OCI-LY3 (cell line): Measurements from ENCODE around the gene APAF1.

Experiments used
- EZH2phosphoT487 ChIP-seq: fragments of 200-600 bp; shearing (Covaris generic); IDR thresholded peaks from 2 replicates; pipeline ENCODE4 v1.6.1; 2018; ENCODE audit warnings: antibody characterized with exemption, mixed run types, low read depth
- TF ChIP-seq, protein P1 (sequence below): fragments of 200-600, 300-600 bp; sonication (generic); IDR thresholded peaks from 2 replicates; pipeline ENCODE4 v1.5.1; 2014; ENCODE audit warnings: antibody characterized with exemption, low read length, low read depth

DNA sequence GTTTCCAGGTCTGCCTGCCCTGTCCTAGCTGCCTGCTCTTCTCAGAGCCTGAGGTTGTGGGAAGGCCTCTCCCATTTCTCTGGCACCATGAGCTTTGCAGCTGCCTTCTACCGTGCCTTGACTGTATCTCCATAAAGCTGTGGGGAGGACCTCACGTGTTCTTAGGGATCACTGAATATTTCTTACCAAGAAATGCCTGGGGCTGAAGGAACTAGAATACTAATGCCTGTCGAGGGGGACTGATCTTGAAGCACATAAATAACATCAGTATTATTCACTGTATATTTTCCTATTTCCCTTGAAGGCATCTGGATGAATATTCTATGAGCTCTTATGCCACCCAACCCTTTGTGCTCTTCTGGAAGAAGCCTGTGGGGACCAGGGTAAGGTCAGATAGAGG is 103.4 kb downstream of the APAF1 start:
- TF ChIP-seq, protein P1, sequence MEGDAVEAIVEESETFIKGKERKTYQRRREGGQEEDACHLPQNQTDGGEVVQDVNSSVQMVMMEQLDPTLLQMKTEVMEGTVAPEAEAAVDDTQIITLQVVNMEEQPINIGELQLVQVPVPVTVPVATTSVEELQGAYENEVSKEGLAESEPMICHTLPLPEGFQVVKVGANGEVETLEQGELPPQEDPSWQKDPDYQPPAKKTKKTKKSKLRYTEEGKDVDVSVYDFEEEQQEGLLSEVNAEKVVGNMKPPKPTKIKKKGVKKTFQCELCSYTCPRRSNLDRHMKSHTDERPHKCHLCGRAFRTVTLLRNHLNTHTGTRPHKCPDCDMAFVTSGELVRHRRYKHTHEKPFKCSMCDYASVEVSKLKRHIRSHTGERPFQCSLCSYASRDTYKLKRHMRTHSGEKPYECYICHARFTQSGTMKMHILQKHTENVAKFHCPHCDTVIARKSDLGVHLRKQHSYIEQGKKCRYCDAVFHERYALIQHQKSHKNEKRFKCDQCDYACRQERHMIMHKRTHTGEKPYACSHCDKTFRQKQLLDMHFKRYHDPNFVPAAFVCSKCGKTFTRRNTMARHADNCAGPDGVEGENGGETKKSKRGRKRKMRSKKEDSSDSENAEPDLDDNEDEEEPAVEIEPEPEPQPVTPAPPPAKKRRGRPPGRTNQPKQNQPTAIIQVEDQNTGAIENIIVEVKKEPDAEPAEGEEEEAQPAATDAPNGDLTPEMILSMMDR = no peak
- TF ChIP-seq EZH2phosphoT487 = no peak
